Islet precursor cell (in vitro differentiated cells): ENCODE measurements around the gene SMIM21.
A peak's percentile ranks its signal among the peaks of the same experiment; 100 is the strongest.

Experiments used
- DNase-seq: peaks from one replicate; pipeline ENCODE4 v3.0.0-alpha.2; 2018

Gene SMIM21

GRCh38 chr18:75427603-75428002 is at the start of gene SMIM21:
Gene SMIM21 (minus strand): TSS chr18:75427703. CDS start chr18:75427563, 140 bp downstream.
- DNase-seq, result no peak

GRCh38 chr18:75475228-75475627 is 47.7 kb upstream of the SMIM21 start:
- no peak for DNase-seq

DNA sequence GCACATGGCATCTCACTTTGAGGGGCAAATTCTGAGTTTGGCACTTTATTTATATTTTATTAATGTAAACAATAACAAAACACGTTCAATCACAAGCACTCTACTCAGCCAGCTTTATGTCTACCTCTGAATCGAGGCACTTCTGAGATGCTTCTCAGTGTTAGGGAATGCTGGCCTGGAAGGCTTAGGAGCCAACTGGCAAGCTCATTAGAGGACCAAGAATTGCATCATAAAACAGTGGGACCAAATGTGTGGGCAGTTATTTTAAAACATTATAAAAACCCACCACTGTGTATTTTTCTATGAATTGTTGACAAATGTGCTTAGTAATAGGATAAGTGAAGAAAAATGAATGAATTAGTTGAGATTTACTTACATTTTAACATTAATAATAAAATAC is 46.8 kb upstream of the SMIM21 start:
- DNase-seq, result no peak

DNA sequence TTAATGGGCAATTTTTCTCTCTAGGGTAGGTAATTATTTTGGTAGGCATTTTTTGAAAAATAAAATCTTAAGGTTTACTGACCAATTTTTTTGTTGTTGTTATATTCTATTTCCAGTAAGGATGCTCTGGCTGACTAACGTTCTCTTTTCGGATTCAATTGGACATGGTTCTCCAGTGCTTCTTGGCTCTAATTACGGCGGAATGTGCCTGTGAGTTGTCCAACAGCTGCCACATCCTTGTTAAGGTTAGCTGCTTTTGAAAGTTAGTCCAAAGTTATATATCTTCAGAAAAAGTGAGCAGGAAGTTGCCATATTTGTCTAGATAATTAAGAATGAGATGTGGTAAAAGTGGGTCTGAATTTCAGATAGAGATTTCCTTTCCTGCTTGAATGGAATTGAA is 45.8 kb upstream of the SMIM21 start:
- DNase-seq, result no peak

DNA sequence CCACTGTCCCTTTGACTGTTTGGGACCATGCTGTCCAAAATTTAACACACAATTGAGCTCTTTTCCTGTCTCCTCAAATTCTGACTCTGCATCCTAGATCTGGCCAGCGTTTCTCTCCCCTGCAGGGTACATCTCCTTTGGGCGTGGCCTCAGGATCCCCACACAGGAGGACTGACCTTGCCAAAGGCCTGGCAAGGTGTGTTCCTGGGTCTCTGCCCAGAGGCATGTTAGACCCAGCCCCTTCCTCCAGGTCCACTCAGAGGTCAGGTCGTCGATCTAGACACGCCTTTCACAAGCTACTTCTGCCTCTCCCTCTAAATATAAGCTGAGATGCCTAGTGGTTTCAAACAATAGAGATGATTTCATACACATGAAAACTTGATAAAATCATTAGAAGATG is 45.4 kb upstream of the SMIM21 start:
- DNase-seq, result no peak

GRCh38 chr18:75472396-75472795 is 44.9 kb upstream of the SMIM21 start:
- DNase-seq, result no peak

GRCh38 chr18:75471850-75472249 is 44.3 kb upstream of the SMIM21 start:
- no peak for DNase-seq

DNA sequence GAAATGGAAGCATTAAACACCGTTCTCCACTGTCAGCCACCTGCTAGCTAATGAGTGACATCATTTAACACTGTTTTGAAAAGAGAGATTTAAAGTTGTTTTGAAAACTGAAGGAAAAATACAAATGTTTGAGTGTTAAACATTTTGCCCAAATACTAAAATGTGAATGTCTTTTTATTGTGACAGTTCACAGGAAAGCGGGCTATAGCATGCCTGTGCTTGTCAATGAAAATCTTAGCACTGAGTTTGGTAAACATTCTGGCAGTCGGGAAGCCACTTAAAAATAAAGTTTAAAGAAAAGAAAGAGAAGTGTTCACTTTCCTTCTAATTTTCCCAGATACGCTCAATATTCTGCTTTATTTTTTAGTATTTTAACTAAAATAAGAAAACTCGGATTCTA is 40.3 kb upstream of the SMIM21 start:
- DNase-seq, result no peak

- no peak for DNase-seq
These were observed 39.8 kb upstream of the SMIM21 start for GRCh38 chr18:75467281-75467795.

GRCh38 chr18:75464356-75464755 is 36.9 kb upstream of the SMIM21 start:
- no peak for DNase-seq

GRCh38 chr18:75462178-75462832 is 34.8 kb upstream of the SMIM21 start:
- DNase-seq, result no peak

DNA sequence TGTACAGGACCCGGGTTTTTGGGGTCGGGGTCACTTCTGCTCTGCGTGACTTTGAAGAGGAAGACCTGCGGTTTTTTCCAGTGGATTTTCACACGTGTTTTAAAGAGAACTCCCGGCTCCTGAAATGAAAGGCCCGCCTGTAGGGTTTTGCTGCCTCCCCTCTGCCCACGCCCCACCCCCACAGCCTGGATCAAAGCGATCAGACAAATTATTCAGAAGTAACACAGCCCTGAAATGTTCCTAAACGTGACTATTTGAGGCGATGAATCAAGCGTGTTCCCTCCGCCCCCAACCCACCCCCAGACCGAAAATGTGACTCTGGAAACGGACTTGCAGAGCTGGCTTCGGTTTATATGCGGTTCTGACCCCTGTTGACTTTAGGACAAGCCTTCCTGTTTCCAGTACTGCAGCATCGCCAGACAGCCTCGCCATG is 28.7 kb upstream of the SMIM21 start:
- peak; percentile 65 for DNase-seq

DNA sequence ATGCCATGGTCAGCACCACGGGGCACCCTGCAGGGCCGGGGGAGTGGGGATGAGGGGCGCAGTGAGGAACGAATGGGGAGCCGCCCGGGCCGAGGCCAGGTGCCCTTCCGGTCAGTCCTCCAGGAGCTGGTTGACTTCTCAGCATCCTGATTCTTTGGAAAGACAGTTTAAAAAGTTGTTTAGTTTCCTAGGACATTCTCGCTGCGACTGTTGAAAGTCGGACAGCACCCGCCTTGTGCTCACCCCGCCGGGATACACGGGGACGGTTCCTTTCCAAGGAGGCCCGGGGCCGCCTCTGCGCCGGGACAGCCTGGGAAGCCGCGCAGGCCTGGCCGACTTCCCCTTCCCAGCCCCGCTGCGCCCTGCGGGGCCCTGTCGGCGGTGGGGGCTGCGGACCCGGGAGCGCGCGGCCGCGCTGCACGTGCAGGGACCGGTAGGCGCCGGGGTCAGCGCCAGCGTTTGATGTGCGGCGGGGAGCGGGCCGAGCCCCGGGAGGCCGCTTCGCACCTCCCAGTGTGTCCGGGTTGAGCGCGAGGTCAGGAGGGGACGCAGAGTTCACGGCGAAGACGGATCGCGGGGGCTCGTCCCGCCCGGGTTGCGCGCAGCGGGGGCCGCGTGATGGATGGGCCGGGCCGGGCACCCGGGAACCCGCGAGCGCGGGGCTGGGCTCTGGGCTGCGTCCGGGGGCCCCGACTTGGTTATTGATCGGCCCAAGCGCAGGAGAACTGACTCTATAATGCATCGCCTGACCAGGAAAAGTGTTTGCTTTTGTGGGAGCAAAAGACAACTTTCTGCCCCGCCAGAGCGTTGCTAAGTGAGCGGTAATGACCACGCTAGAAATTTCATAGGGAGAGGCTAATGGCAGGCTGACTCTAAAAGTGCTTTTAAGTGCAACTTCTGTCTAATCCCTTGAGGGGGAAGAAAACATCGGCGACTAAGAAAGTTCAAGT is 28.0 kb upstream of the SMIM21 start:
- peak; percentile 70 for DNase-seq

- no peak for DNase-seq
These were observed 26.7 kb upstream of the SMIM21 start for GRCh38 chr18:75454022-75454795.

DNA sequence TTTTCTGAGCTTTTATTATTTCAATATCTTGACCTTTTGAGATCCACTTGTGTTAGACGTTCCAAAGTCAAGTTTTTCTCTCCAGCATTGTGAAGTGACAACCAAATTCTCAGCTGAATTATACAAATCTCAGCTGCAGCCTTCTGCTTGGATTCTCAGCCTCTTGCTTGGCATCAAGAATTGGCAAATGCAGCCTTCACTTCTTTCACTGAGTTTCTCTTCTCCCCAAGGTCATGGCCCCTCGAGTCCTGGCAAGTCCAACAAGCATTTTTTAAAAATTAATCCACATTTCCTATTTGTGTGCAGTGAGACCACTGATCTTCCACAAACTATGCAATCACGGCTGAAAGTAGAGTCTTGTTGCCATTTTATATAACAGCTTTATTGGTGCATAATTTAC is 23.4 kb upstream of the SMIM21 start:
- DNase-seq, result no peak

DNA sequence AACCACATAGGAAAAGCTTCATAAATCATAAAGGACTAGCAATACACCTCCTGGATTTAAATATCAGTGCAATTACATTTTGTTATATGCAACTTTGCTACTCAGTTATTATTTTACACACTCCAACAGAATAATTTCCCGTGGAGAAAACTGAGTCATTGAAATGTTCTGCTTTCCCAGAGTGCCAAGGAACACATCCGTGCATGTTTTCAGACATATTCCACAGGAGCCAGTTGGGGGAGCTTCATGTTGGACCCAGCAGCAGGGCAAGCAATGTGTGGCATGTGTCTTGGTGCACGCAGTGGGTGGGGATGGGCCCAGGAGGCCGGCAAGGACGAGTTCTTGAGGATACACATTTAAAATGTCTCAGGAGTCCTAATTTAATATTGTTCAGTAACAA is 14.4 kb upstream of the SMIM21 start:
- DNase-seq, result no peak

DNA sequence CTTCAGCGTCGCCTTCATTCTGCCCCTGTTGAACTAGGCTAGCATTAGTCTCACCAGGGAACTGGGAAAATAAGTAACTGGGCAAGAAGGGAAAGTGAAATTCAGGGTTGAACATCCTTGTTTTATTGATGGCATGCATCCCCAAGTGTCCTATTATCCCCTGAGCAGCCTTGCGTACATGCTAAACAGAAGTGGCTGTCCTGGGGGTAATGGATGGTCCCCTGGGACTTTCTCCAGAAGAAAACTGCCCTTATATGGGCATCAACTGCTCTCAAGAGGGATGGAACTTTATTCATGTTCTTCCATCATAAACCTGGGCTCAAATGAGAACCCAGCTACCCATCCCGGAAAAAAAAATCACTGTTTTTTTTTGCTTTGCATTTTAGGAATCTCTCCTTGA is 11.8 kb upstream of the SMIM21 start:
- no peak for DNase-seq

GRCh38 chr18:75438891-75439290 is 11.4 kb upstream of the SMIM21 start:
- DNase-seq, result no peak

- DNase-seq, result no peak
These were observed 10.5 kb upstream of the SMIM21 start for GRCh38 chr18:75437979-75438378.

DNA sequence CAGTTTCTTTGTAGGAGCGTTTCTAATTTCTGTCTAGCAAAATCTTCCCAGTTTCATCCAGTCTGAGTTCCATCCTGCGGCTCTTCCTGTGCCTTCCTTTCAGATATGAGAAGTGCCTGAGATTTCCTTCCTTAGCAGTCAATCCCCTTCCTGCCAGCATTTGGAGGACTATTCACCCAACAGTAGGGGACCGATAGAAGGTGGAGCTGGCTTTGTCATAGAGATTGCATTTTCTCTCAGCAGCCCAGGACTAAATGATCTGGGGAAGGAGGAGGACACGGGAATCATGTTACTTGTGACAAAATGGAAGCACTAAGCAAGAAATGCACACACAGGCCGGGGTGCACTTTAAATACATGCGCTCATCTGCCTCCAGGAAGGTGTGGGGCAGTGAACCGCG is 5.6 kb upstream of the SMIM21 start:
- DNase-seq, result no peak

DNA sequence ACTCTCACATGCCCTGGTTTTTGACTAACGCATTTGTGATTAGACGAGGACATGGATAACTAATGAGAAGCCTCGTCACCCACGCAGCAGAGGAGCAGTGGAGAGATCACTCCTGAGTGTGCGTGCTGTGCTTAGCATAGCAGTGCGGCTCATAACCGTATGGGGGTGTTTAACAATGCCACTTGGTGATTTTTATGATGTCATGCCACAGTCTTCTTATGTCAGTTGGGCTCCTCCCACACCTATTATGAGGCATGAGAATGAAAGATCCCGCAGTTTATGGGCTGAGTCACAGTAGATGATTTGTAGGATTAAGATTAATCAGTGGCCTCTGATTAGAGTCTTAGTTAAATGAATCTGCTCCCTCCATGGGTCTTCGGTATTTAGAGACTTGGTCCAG is 2.5 kb upstream of the SMIM21 start:
- no peak for DNase-seq

GRCh38 chr18:75428490-75428889 is 987 bp upstream of the SMIM21 start:
- DNase-seq, result no peak

- DNase-seq, result no peak
These were observed 5.1 kb downstream of the SMIM21 start for GRCh38 chr18:75422341-75422910.
